ENCODE measurements around the gene SGCA. TPM values are rescaled to one million over a fixed set of nuclear protein-coding genes. Genes with fewer than 3 reads are reported as not detected.

The SGCA gene
- total RNA-seq, 1 experiment from 2014 or later: not detected

DNA sequence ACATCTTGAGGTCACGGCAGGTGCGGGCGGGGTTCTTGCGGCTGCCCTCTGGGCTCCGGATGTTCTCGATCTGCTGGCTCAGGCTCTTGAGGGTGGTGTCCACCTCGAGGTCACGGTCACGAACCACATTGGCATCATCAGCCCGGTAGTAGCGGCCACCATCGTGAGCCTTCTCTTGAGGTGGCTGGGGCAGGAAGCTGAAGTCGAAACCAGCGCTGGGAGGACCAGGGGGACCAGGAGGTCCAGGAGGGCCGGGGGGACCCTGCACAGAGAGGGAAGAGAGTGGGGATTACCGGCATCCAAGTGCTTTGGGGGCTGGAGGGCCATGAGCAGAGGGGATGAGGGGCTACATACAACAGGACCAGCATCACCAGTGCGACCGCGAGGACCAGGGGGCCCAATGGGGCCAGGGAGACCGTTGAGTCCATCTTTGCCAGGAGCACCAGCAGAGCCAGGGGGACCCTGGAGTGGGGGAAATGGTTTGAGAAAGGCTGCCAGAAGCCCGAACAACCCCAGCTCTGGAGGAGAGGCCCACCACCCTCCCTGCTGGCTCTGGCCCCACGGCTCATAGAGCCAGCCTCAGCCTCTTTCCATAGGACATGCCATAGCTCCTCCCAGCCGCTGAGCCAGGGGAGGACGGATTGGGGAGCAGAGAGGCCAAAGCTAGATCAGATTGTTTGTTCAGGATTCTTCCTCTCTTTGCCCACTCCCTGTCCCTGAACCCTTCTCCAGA lies 21.0 kb downstream of the SGCA start:
- ChIA-PET POLR2A (ENCODE audit: unreplicated experiment) (no interaction called here), CTCF (no interaction called here)
- Histone ChIP-seq H3K27ac (no peak overlapping the region), H3K4me3 (no peak overlapping the region), H3K4me2 (no peak overlapping the region), H3K79me2 (ENCODE audit: low read depth) (no peaks in the 10 kb centered on the region), H3K4me1 (replicated peaks; ENCODE audit: insufficient read depth) (peaks cover 14% of the 10 kb centered on the region), H3F3A (ENCODE audit: insufficient read depth, low read depth) (no peaks in the 10 kb centered on the region), H3K9me2 (ENCODE audit: insufficient read depth) (no peaks in the 10 kb centered on the region), H3K27me3 (ENCODE audit: insufficient read depth, low read depth) (no peaks in the 10 kb centered on the region), H3K36me3 (ENCODE audit: low read depth) (no peaks in the 10 kb centered on the region), H3K9me3 (ENCODE audit: insufficient read depth, low read depth) (no peaks in the 10 kb centered on the region), H2AFZ (no peak overlapping the region), H4K20me1 (ENCODE audit: insufficient read depth) (no peaks in the 10 kb centered on the region)
- TF ChIP-seq EZH2 (IDR thresholded peaks at IDR 0.05; ENCODE audit: low read depth): no peak
- TF ChIP-seq, protein P1, sequence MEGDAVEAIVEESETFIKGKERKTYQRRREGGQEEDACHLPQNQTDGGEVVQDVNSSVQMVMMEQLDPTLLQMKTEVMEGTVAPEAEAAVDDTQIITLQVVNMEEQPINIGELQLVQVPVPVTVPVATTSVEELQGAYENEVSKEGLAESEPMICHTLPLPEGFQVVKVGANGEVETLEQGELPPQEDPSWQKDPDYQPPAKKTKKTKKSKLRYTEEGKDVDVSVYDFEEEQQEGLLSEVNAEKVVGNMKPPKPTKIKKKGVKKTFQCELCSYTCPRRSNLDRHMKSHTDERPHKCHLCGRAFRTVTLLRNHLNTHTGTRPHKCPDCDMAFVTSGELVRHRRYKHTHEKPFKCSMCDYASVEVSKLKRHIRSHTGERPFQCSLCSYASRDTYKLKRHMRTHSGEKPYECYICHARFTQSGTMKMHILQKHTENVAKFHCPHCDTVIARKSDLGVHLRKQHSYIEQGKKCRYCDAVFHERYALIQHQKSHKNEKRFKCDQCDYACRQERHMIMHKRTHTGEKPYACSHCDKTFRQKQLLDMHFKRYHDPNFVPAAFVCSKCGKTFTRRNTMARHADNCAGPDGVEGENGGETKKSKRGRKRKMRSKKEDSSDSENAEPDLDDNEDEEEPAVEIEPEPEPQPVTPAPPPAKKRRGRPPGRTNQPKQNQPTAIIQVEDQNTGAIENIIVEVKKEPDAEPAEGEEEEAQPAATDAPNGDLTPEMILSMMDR (conservative IDR thresholded peaks at IDR 0.05): no peak
- DNase-seq: no peak
- intact Hi-C loops (cut with micrococcal nuclease; ENCODE audit: unreplicated experiment): no loop called here
- BruUV-seq (replicated peaks): no TSS peak

DNA sequence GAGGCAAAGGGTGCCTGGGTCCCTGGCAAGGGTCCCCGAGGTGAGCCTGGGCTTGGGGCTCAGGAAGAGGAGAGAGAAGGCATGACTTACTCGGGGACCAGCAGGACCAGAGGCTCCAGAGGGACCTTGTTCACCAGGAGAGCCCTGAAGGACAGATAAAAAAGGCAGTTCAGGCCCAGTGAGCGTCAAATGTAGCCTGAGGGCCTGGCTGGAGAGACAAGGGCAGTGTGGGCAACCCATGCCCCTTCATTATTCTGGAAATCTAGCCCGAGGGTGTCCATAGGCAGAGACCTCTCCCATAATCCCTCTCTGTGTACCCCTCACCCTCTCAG lies 21.6 kb downstream of the SGCA start:
- Histone ChIP-seq H3K27ac (no peak overlapping the region), H4K20me1 (ENCODE audit: insufficient read depth) (no peaks in the 10 kb centered on the region), H3K4me2 (no peak overlapping the region), H3K36me3 (ENCODE audit: low read depth) (no peaks in the 10 kb centered on the region), H3K79me2 (ENCODE audit: low read depth) (no peaks in the 10 kb centered on the region), H3K27me3 (ENCODE audit: insufficient read depth, low read depth) (no peaks in the 10 kb centered on the region), H3K4me3 (no peak overlapping the region), H3F3A (ENCODE audit: insufficient read depth, low read depth) (no peaks in the 10 kb centered on the region), H3K4me1 (replicated peaks; ENCODE audit: insufficient read depth) (peaks cover 14% of the 10 kb centered on the region), H3K9me2 (ENCODE audit: insufficient read depth) (no peaks in the 10 kb centered on the region), H3K9me3 (ENCODE audit: insufficient read depth, low read depth) (no peaks in the 10 kb centered on the region), H2AFZ (no peak overlapping the region)
- POLR2A ChIA-PET (ENCODE audit: unreplicated experiment): no interaction called here
- intact Hi-C loops (cut with micrococcal nuclease; ENCODE audit: unreplicated experiment): no loop called here
- CTCF ChIA-PET: no interaction called here
- no TSS peak for BruUV-seq (replicated peaks)
- no peak for DNase-seq
- TF ChIP-seq, protein P1 (conservative IDR thresholded peaks at IDR 0.05): no peak
- TF ChIP-seq EZH2 (IDR thresholded peaks at IDR 0.05; ENCODE audit: low read depth): no peak

DNA sequence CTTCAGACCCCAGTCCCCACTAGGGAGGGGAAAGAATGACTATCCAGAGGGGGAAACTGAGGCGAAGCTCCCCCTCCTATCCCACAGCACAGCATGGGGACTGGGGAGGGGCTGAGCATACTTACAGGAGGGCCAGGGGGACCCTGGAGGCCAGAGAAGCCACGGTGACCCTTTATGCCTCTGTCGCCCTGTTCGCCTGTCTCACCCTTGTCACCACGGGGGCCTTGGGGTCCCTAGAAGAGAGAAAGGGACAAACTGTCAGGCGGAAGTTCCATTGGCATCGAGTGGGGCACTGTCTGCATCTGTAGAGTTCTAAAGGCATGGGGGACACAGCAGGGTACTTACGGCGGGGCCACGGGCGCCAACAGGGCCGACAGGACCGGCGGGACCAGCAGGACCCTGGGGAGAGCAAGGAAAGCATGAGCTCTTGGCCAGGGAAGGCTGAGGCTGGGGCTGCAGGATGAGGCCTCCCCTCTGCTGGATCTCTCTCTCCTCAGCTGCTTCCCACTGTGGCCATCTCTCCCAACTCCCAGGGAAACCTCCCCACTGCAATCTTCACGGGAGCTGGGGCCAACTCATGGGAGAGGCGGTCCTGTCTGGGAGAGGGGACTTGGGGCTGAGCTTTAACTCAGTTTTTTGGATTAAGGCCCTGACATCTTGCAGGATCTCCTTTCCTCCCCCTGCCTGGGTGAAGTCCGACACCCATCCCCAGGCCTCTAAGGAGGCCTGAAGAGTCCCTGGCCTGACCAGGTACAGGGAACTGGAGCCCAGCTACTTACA lies 22.1 kb downstream of the SGCA start:
- Histone ChIP-seq H2AFZ (no peak overlapping the region), H3K4me3 (no peak overlapping the region), H3K9me2 (ENCODE audit: insufficient read depth) (no peaks in the 10 kb centered on the region), H3K4me2 (no peak overlapping the region), H3K9me3 (ENCODE audit: insufficient read depth, low read depth) (no peaks in the 10 kb centered on the region), H3K4me1 (replicated peaks; ENCODE audit: insufficient read depth) (peaks cover 14% of the 10 kb centered on the region), H3K36me3 (ENCODE audit: low read depth) (no peaks in the 10 kb centered on the region), H4K20me1 (ENCODE audit: insufficient read depth) (no peaks in the 10 kb centered on the region), H3K79me2 (ENCODE audit: low read depth) (no peaks in the 10 kb centered on the region), H3F3A (ENCODE audit: insufficient read depth, low read depth) (no peaks in the 10 kb centered on the region), H3K27ac (no peak overlapping the region), H3K27me3 (ENCODE audit: insufficient read depth, low read depth) (no peaks in the 10 kb centered on the region)
- ChIA-PET POLR2A (ENCODE audit: unreplicated experiment) (no interaction called here), CTCF (no interaction called here)
- intact Hi-C loops (cut with micrococcal nuclease; ENCODE audit: unreplicated experiment): no loop called here
- no peak for TF ChIP-seq EZH2 (IDR thresholded peaks at IDR 0.05; ENCODE audit: low read depth)
- TF ChIP-seq, protein P1 (conservative IDR thresholded peaks at IDR 0.05): no peak
- no peak for DNase-seq
- no TSS peak for BruUV-seq (replicated peaks)

Data from PC-9 (cell line).